Stimulated activated CD8-positive, alpha-beta memory T cell treated with anti-CD3 and anti-CD28 coated beads, Interleukin-12 subunit alpha, Interleukin-12 subunit beta, amount 100 ng/mL, for 24 hours (primary cell): ENCODE data around the gene AHRR.
"Not testable (repeated sequence)": the region's sequence is repeated elsewhere in the genome, so short reads cannot be mapped to it uniquely, and the experiment has no call there.

Experiments
- DNase-seq: peaks from one replicate; pipeline ENCODE4 v3.0.0-alpha.2; 2020; ENCODE audit errors: extremely low read depth

AHRR gene

DNA sequence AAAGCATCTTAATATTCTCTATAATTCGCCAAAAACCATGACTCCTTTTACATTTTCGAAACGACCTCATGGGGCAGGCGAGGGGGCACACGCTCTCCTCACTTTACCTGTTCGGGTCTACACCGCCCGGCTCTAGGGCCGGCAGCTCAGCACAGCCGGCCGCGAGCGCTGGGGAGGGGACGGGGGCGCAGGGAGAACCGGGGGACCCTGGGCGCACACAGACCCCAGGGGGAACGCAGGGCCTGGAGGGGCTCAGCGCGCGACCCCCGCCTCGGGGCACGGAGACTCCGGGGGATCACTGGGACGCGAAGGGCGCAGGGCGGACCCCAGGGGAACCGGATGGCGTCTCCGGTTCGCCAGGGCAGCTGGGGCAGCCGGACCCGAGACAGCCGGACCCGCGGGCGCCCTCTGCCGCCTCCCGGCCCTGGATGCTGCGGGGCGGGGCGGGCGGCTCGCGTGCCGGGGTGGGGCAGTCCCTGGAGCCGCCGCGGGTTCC lies at the start of gene AHRR:
AHRR (plus strand) TSS at position 485 of the 496 bp plus-strand sequence. CDS start 22,189 bp downstream, outside the sequence.
- no peak for DNase-seq

DNA sequence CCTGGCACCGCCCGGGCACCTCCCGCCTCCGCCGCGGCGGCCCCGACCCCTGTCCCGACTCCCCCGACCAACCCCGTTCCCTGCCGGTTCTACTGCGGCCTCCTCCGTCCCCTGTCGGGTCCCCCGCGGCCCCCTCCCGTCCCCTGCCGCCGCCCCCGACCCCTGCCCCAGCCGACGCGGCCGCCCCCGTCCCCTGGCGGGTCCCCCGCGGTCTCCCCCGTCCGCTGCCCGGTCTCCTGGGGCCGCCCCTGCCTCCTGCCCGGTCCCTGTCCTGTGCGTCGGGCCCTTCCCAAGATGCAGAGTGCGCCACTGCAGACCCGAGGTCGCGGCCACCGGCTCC lies 49.7 kb upstream of the AHRR start:
- not testable (repeated sequence) for DNase-seq

DNA sequence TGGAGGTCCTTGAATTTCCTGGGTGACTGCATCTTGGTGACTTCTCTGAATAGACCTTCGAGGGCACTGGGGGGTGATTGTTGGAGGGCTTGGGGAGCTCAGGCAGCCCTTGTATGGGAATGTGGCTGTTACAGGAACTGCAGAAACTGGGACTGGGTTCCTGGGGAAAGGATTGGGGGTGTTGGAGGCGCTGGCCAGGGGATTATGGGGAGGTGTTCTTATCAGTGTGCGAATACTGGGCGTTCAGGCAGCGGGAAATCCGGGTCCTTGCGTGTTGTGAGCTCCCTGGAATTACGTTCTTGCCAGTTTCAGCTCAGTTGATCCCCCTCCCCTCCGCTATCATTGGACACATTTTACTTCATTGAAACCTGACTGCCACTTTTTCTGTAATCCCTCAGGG lies 48.4 kb upstream of the AHRR start:
- DNase-seq: not testable (repeated sequence)

DNA sequence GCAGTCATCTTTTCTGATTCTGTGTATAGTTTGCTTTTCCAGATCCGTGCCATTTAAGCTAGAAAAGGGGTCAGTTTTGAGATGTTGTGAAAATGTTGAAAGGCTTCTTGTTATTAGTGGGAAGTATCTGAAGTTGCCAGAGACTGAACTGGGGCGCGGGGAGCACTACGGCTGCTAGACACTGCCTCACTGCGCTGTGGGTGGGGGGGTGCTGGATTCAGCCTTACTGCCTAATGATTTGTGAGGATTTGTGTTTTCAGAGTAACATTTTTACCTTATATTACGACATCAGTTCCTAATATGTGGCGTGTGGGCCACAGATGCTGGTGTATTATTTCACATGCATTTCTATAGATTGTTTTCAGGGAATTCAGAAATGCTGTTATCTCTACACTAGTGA lies 48.0 kb upstream of the AHRR start:
- not testable (repeated sequence) for DNase-seq

DNA sequence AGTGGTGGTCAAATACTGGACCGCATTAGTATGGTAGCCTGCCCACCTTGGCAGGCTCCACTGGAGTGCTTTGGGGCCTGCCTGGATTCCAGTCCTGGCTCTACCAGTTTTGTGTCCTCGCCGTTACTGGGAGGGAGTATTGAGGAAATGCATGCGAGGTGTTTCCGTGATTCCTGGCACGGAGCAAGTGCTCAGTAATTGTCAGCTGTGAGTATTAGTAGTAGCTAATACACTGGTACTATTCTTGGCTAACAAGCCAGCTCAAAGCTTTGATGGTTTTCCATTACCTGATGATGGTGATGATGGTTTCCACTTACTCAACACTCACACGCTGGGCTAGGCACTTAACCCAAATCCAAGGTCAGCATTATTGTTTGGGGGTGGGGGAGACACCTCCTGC lies 47.2 kb upstream of the AHRR start:
- not testable (repeated sequence) for DNase-seq

DNA sequence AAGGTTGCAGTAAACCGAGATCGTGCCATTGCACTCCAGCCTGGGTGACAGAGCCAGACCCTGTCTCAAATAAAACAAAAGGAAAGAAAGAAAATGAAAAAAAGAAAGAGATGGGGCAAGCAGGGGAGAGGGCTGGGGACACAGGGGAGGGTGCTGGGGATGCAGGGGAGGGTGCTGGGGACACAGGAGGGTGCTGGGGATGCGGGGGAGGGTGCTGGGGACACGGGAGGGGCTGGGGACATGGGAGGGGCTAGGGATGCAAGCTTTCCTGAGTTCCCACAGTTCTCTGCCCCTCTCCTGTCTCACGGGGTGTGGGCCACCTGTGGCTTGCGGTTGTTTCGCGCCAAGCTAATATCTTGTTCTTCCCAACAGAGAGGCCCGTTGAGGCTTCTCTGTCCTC lies 42.9 kb upstream of the AHRR start:
- DNase-seq: no peak

DNA sequence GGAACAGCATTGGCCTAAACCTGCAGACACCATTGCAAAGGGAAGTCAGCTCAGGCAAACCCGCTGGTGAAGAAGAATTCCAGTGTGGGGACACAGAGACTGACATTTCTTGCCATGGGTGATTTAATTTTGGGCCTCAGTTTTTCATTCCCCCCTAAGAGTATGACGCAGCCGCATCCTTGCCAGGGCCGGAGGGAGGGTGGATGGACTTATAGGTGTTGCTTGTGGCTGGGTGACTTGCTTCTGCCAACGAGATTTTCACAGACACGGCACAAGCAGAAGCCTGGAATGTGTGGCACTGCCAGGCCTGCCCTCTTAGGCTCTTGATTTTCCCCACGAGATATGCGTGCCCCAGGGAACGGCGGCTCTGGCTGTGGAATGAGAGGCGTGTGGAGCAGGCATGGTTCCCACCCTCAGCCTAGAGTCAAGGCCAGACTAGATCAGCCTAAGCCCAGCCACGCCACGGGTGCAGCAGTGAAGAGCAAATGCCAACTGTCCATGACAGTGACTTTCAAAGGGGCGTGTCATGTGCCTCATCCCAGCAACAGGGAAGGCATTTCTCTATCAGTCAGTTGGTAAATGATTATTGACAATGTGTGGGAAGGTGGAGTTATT lies 42.4 kb upstream of the AHRR start:
- DNase-seq: not testable (repeated sequence)

DNA sequence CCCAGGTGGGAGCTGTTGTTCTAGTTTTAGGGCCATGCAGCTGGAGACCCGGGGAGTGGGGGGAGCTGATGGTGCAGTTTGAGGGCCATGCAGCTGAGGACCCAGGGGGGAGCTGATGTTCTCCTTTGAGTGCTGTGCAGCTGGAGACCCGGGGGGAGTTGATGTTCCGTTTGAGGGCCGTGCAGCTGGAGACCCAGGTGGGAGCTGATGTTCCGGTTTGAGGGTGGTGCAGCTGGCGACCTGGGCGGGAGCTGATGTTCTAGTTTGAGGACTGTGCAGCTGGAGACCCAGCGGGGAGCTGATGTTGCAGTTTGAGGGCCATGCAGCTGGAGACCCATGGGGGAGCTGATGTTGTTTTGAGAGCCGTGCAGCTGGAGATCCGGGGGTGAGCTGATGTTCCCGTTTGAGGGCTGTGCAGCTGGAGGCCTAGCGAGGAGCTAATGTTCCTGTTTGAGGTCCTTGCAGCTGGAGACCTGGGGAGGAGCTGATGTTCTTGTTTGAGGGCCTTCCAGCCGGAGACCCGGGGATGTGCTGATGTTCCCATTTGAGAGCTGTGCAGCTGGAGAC lies 35.4 kb upstream of the AHRR start:
- DNase-seq: no peak

DNA sequence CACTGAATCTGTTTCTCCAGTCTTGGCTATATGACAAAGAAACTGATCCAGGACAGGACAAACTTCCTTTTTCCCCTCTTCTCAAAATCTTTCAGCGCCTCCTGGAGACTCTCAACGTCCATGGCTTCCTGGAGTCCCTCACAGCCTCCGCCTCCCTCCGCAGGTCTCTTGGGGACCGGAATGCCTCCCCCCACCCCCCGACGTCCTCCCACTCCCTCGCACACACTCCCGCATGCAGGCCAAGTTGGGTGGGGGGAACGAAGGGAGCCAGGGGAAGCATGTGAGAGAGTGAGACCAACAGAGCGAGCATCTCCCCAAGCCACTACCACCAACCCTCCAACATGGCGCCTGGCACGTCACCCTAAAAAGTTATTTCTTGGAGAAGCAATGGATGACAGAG lies 31.3 kb upstream of the AHRR start:
- DNase-seq: not testable (repeated sequence)

DNA sequence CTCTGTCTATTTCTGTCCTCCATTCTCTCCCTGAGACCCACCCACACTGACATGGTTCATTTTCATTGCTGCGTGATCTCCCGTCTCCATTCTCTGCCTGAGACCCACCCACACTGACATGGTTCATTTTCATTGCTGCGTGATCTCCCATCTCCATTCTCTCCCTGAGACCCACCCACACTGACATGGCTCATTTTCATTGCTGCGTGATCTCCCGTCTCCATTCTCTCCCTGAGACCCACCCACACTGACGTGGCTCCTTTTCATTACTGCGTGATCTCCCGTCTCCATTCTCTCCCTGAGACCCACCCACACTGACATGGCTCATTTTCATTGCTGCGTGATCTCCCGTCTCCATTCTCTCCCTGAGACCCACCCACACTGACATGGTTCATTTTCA lies 30.2 kb upstream of the AHRR start:
- not testable (repeated sequence) for DNase-seq

DNA sequence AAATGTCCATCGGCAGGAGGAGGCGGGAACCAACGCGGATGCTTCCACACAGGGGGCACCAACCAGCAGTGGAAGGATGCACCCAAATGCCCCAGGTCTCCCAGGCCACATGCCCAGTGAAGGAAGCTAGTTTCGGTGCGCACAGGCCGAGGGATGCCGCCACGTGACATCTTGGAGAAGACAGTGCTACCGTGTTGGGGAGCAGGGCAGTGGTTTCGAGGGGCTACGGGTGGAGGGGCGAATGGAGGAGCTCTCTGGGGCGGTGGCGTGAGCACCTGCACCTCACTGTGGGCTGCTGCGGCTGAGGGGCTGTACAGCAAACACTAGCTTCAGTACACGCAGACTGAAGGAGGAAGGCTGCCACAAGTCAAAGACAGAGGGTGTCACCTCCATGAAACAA lies 26.7 kb upstream of the AHRR start:
- DNase-seq: not testable (repeated sequence)

DNA sequence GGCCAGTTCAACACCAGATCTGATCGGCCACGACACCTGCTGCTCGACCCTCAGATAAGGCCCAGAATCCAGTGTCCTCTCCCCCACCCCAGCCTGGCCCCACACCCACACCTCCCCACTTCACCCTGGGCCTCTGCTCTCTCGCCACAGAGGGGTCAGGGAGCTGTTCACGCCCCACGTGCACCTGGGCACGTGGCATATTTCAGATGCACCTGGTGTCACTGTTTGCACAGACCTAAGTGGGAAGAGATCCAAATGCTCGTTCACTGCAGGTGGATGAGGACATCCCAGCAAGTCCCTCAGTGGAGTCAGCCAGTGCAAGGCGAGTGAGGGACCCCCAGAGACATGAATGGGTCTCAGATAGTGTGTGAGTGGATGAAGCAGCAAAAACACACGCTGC lies 25.3 kb upstream of the AHRR start:
- not testable (repeated sequence) for DNase-seq

DNA sequence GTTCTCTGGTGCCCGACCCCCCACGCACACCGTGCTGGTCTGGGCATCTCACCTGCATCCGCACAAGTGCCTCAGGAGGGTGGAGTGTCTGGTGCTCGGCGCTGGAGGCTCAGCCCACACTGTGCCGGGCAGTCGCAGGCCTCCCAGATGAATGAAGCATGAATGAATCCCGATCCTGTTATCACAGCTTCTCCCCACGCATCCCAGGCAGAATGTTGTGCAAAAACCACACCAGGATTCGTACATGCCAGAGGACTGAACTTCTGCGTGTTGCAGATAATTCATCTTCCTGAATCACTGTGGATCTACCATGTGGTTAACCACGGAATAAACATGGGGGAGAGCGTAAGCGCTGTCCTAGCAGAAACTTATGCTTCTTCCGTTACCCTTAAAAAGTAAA lies 24.6 kb upstream of the AHRR start:
- not testable (repeated sequence) for DNase-seq

DNA sequence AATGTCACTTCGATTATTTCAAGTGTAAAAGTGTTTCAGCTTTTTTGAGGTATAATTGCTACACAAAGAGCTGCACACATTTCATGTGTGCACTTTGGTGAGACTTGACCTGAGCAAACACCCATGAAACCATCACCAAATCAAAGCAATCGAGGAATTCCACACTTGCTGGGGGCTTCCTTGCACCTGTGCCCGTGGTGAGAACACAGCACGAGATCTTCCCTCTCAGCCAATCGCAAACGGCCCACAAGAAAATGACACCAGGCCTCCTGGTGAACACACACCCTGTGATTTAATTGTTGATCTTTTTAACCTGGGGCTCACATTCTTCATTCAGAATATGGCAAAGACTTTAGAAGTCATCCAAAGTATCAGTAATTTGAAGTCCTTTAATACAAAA lies 24.1 kb upstream of the AHRR start:
- not testable (repeated sequence) for DNase-seq

DNA sequence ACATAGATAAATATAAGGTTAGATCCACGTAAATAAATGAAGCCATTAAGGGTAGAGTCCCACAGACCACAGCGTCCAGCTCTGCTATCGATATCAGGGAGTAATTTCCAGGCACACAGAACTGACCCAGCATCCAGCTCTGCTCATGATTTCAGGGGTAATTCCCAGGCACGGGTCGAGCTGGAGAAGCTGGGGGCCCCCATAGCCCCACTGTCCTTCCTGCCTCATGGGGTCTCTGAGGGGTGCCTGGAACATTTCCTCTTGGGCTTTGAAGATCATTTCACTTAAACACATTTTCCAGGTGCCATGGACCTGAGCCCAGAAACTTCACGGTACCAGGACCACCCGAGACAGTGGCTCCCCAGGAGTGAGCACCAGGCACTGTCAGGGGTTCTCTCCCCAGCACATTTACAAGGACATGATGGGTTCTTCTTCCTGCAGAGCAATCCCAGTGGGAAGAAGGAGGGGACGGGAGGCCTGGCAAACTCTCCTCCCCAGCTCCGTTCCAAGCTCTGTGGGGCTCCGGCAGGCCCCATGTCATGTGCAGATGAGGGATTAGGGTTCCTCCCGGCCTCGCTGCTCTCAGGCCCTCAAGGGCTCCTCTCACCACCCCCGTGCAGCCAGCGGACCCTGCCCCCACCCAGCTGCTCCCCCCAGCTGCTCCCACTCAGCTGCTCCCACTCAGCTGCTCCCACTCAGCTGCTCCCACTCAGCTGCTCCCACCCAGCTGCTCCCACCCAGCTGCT lies 23.4 kb upstream of the AHRR start:
- not testable (repeated sequence) for DNase-seq

DNA sequence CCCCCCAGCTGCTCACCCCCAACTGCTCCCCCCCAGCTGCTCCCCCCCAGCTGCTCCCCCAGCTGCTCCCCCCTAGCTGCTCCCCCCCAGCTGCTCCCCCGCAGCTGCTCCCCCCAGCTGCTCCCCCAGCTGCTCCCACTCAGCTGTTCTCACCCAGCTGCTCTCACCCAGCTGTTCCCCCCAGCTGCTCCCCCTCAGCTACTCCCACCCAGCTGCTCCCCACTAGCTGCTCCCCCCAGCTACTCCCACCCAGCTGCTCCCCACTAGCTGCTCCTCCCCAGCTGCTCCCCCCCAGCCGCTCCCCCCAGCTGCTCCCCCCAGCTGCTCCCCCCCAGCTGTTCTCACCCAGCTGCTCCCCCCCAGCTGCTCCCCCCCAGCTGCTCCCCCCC lies 22.8 kb upstream of the AHRR start:
- no peak for DNase-seq

DNA sequence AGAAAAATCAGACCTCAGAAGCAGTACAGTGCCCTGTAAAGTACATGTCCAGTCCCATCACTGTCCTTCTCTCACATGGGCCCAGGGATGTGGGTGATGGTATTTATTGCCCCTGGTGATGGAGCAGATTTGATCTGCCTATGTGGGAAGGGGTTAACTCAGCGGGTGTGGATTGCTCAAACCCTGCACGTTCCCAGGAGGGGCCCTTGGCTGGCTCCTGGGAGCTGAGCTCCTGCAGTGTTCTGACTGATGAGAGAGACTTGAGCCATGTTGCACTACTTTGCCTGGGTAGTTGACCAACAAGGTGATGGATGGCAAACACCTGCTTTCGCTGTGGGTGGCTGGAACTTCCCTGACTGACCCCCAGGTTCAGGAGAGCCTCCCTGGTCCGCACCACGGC lies 21.6 kb upstream of the AHRR start:
- DNase-seq: not testable (repeated sequence)

DNA sequence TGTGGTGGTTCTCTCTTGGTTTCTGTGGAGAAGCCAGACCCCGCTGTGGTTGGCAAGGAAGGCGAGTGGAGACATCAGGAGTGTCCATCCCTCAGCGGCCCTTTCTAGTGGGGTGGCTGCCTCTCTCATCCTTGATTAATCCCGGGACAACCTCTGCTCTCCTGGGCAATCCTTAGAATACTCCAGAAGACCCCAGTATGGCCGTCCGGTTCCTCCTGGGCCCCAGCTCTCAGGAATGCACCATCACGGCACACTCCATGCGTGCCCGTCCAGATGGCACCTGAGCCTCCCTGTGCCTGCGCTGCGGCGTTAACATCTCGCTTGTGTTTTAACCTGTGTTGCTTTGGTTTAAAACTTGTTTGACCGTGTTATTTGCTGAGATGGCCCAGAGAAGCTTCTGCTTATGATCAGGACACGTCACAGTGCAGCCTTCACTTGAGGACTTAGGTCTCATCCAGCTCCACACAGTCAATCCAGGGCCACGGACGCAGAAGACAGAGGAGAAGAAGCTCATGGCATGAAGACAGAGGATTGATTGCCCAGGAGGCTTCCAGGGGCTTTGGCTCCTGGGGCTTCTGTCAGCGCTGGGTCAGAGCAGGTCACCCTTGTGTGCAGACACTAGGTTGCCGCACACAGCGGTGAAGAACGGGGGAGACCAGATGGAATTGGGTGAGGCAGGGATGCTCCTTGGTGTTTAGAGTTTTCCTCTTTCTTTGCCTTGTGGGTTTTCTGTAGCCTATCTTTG lies 20.7 kb upstream of the AHRR start:
- DNase-seq: not testable (repeated sequence)

DNA sequence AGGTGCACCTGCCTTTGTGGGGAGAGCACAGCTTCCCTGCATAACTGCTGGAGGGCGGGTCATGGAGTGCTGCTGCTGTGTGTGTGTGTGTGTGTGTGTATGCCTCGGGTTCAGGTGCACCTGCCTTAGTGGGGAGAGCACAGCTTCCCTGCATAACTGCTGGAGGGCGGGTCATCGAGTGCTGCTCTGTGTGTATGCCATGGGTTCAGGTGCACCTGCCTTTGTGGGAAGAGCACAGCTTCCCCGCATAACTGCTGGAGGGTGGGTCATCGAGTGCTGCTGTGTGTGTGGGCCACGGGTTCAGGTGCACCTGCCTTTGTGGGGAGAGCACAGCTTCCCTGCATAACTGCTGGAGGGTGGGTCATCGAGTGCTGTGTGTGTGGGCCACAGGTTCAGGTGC lies 19.1 kb upstream of the AHRR start:
- not testable (repeated sequence) for DNase-seq

DNA sequence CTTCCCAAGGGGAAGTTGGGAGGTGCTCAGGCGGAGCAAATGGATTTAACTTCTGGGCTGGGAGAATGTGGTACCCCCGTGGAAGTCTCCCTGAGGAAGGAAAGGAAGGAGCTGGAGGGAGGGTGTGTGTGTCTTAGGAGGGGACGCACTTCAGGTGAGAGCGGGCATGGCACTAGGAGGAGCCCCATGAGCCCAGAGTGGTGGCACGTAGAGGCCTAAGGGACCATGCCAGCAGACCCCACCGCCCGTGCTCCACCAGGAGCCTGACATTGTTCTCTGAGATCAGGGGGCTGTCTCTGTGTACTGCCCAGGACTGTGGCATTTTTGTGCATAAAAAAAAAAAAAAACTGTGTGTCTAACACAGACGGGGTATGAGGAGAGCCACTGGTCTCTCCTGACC lies 18.5 kb upstream of the AHRR start:
- DNase-seq: no peak

DNA sequence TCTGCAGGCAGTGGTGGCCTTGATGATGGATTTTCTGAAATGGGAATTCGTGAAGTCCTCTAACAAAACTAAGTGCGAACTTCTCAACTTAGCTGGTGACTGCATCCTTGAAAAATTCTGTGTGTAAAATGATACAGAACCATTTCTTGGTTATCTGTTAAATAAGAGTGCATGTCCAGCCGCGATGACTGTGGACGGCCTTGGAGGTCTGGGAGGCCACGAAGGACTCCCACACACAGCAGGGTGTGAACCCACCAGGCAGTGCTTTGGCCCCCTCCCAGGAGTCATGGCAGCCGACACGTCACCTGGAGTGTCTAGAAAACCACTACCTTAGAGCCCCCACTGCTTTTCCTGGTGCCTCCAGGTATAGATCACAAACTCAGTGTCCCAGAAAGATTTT lies 17.8 kb upstream of the AHRR start:
- not testable (repeated sequence) for DNase-seq

DNA sequence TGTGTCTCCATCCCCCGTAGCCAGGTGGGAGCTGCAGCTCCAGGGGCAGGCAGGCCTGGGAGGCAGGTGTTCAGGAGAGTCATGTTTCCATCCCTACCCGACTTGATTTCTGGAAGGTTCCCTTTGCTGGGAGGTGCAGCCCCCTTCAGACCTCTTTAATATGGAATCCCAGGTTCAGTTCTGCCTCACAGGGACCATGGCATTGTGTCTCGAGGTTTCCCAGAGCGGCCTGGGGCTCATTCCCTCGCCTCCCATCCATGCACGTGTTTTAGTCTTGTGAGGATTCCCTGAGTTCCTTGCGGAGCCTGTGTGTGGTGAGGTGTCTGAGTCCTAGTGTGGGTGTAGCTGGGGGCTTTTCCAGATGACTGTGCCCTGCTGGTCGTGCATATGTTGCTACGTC lies 16.5 kb upstream of the AHRR start:
- no peak for DNase-seq
